GM19468 (cell line): Measurements from ENCODE around the gene IL6.
"Not testable (repeated sequence)": the region's sequence is repeated elsewhere in the genome, so short reads cannot be mapped to it uniquely, and the experiment has no call there.

Experiments used
- ATAC-seq: cut with Tn5 transposase; IDR thresholded peaks from one replicate; pipeline ENCODE4 v1.9.1; 2021; ENCODE audit warnings: mild to moderate bottlenecking, moderate library complexity, moderate number of reproducible peaks; ENCODE audit not compliant: unreplicated experiment; ENCODE audit errors: extremely low read depth

The IL6 gene

GRCh38 chr7:22726907-22727713, at the start of gene IL6:
Gene IL6, plus strand, starts transcription at chr7:22727200. Its CDS starts 63 bp downstream, at chr7:22727263.
- ATAC-seq: no peak

GRCh38 chr7:22677263-22677662, 49.7 kb upstream of the IL6 start:
- ATAC-seq: not testable (repeated sequence)

GRCh38 chr7:22677680-22678079, 49.3 kb upstream of the IL6 start:
- ATAC-seq: no peak

DNA sequence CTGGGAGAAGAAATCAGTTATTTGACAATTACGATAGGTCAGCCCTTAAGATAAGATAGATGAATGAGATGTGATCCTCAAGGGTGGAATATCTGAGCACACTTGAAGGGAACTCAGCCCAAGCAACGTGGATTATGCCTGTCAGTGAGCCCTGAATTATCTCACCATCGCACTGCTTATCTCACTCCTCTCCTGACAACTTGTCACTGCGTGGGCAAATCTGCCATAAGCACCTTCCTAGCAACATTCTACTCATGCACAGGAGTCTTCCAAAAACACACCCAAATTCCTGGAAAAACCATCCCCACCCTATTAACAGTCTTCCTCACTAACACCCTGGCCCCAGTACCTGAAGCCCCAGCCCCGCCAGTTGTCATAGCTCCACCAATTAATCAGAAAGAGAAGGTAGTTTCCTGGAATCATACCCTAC, 46.5 kb upstream of the IL6 start:
- no peak for ATAC-seq

GRCh38 chr7:22681312-22681711, 45.7 kb upstream of the IL6 start:
- no peak for ATAC-seq

GRCh38 chr7:22681852-22682657, 44.9 kb upstream of the IL6 start:
- ATAC-seq: no peak

DNA sequence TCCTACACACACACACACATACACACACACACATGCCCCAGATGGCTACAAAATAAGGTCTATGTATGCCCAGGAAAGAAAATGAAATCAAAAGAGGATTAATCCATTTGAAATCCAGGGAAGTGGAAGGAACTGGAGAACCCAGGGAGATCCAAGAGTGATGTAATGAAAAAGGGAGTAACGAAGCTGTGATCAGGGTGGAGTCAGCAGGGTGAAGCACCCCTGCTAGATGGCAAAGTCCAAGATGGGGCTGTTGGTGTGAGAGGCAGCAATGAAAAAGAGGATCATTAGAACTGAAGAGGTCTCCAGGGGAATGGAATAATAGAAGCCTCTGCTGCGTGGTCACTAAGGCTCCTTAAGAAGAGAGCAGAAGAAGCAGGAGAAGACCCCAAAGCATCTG, 43.6 kb upstream of the IL6 start:
- no peak for ATAC-seq

- ATAC-seq: no peak
These were observed 40.4 kb upstream of the IL6 start for GRCh38 chr7:22686620-22687019.

DNA sequence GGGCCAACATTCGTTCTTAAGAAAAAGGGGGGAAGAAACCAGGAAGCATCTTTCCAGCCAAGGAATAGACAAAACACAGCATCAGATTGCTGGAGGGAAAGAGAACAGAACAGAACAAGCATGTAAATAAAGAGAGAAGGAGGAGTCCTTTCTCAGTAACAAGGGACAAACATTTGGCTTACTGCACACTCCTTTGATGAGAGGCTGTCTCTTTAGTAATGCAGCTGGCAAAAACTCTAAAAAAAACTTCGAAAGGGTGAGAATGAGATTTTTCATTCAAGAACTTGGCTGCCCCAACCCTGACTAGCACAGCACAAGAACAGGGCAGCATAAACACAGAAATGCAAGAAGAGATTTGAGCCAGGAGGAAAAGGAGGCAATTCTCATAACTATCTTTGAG, 38.9 kb upstream of the IL6 start:
- no peak for ATAC-seq

- not testable (repeated sequence) for ATAC-seq
These were observed 38.1 kb upstream of the IL6 start for GRCh38 chr7:22688934-22689333.

GRCh38 chr7:22694597-22695207, 32.3 kb upstream of the IL6 start:
- no peak for ATAC-seq

DNA sequence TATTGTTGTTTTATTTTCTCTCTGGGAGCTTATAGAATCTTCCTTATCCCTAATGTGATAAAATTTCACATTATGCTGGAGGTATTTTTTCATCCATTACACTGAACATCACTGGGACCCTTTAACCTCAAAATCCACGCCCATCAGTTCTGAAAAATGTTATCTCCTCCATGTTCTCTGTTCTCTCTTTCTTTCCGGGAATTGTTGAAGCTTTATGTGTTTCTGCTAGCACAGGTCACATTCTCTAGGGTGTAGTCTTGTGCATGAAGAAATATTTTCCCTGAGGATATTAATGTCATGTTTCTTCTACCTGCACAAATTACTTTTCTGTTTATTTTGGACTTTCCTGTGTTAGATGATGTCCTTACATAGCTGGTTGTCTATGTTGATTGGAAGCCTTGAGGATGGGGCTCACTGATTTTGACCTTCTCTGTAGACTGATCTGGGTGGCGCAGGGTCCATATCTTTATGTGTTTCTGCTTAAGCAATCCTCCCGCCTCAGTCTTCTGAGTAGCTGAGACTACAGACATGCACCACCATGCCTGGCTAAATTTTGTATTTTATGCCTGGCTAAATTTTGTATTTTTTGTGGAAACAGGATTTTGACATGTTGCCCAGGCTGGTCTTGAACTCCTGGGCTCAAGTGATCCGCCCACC, 31.4 kb upstream of the IL6 start:
- ATAC-seq: no peak

DNA sequence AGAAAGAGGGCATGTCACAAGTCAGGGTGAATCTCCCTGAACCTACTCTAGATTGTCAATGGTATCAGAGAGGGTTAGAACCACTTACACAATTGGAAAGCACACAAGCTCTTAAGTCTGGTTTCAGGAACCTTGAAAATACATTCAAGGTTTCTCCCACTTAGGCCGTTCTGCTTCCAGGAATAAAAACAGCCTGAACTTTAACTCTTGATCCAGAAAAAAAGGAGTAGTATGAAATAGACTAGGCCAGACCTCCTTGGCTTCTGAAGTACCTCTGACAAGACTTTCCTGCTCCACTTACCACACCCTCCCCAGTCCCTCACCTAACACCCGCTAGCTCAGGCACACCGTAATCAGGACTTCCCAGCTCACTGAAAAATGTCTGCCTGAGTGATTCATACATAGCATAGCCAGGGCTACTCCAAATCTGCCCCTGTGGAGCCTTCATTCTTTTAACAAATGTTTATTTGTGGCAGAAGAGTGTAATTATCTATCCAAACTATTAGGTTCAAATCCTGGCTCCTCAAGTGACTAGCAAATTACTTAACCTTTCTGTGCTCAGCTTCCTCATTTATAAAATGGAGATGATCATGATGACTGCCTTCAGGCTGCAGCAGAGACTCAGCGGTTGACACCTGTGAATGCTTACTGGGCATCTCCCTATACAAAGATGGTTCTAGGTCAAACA, 30.3 kb upstream of the IL6 start:
- no peak for ATAC-seq

GRCh38 chr7:22697322-22697859, 29.6 kb upstream of the IL6 start:
- no peak for ATAC-seq

GRCh38 chr7:22697876-22698606, 29.0 kb upstream of the IL6 start:
- ATAC-seq: peak; percentile 24

- ATAC-seq: no peak
These were observed 28.2 kb upstream of the IL6 start for GRCh38 chr7:22698767-22699166.

GRCh38 chr7:22700559-22701002, 26.4 kb upstream of the IL6 start:
- no peak for ATAC-seq

GRCh38 chr7:22702516-22702915, 24.5 kb upstream of the IL6 start:
- ATAC-seq: no peak
